C4-2B (cell line): ENCODE results near the gene CTIF.
A peak's percentile ranks its signal among the peaks of the same experiment; 100 is the strongest.

ENCODE experiments used
- H3K27ac ChIP-seq: fragments of 450-650 bp; 2 replicates; pipeline ENCODE4 v1.5.1; 2017
- ZFX ChIP-seq: fragments of 450-650 bp; IDR thresholded peaks from 2 replicates; pipeline ENCODE4 v1.6.1; 2017
- TF ChIP-seq, protein P1 (sequence below): fragments of 450-650 bp; conservative IDR thresholded peaks from 2 replicates; pipeline ENCODE4 v1.5.1; 2017; ENCODE audit warnings: mild to moderate bottlenecking

The CTIF gene

DNA sequence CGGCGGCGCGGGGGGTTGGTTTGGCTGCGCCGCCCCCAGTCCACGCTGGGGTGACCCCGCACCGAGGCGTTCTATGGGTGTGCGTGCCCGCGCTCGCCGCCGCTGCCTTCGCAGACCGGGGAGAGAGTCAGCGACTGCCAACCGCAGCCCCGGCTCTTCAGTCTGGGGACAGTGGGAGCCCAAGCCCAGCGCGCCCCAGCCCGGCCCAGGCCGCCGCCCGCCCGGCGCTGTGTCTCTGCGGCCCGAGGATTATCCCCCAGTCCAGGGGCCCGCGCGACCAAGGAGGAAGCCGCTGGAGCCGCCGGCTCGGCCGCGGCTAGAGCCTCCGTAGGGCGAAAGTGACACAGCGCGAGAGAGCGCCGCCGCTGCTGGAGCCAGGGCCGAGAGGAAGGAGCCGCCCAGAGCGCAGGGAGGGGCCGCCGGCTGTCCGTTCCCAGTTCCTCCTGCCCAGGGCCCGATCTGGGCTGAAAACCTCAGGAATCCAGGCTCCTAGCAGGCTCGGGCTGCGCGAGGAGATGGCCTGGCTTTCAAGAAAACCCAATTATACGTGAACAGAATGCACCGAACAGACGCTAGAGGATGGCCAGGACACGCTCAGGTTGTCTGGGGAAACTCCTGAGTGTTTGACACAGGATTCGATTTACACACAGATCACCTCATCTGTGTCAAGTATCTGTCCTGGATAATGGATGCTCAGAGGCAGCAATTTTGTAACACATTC lies 2.4 kb downstream of the CTIF start:
- H3K27ac ChIP-seq = peak overlapping the region; percentile 41
- TF ChIP-seq, protein P1, sequence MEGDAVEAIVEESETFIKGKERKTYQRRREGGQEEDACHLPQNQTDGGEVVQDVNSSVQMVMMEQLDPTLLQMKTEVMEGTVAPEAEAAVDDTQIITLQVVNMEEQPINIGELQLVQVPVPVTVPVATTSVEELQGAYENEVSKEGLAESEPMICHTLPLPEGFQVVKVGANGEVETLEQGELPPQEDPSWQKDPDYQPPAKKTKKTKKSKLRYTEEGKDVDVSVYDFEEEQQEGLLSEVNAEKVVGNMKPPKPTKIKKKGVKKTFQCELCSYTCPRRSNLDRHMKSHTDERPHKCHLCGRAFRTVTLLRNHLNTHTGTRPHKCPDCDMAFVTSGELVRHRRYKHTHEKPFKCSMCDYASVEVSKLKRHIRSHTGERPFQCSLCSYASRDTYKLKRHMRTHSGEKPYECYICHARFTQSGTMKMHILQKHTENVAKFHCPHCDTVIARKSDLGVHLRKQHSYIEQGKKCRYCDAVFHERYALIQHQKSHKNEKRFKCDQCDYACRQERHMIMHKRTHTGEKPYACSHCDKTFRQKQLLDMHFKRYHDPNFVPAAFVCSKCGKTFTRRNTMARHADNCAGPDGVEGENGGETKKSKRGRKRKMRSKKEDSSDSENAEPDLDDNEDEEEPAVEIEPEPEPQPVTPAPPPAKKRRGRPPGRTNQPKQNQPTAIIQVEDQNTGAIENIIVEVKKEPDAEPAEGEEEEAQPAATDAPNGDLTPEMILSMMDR = no peak
- TF ChIP-seq ZFX = no peak

DNA sequence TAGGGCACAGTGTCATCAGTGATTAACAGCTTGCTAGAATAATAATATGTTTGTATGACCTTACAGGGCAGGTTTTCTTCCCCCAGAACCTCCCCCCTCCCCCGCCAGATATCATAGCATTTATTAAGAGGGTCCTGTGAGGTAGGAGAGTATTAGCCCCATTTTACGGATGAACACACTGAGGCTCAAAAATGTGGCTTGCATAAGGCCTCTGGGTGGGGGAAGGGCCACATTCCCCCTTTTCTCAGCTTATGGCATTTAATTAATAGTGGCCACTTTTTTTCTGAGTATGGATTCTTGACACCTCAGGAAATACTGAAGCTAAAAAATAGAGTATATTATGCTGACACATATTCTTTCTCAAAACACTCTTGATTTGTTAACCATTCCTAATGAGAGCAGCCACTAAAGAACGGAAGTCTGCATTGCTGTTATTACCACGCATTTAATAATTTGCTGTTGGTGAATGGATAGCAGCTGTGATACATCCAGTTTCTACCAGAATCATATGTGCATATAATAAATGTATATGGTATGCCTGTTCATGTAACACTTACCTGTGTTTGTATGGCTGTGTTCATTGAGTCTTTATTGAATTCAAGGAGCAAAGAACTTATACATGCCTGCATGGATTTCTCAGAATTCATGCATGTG lies 3.0 kb downstream of the CTIF start:
- no peak for TF ChIP-seq ZFX
- no peak overlapping the region for H3K27ac ChIP-seq

GRCh38 chr18:48542513-48543181 lies 3.8 kb downstream of the CTIF start:
- TF ChIP-seq, protein P1 = no peak
- no peak for TF ChIP-seq ZFX
- no peak overlapping the region for H3K27ac ChIP-seq

DNA sequence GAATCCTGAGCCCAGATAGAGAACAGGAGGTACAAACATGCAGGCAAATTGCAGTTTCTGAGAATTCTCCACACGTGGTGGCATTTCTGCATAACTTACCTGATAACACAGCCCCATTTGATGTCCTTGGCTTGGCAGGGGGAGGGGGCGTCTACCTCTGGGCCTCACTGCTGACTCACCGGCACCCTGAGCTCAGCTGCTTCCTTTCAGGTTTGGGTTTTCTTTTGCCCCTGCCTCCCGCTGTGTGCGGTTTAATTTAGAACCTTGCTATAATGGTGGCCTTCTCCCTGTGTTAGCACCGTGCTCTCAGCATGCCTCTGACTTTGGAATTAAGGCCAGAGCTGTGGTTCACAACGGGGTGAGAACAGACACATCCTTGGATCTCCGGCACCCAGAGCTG lies 4.4 kb downstream of the CTIF start:
- H3K27ac ChIP-seq = no peak overlapping the region
- TF ChIP-seq ZFX = no peak
- TF ChIP-seq, protein P1 = no peak

DNA sequence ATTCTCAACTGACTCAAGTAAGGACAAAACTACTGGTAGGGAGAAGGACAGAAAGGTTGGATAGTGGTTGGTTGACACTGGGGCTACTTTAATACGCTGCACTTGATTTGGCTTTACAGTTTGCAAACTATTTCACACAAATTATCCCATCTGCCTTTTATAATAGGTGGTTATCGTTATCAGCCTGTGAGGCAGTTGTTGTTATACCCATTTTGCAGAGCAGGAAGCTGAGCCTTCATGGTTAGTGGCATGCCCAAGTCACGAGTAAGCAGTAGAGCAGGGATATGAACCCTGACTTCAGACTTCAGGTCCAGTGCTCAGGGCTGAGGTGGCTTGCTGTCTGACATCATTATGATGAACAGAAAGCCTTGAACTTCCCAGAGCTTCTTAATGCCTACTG lies 5.3 kb downstream of the CTIF start:
- no peak overlapping the region for H3K27ac ChIP-seq
- no peak for TF ChIP-seq ZFX

GRCh38 chr18:48544661-48545415 lies 6.0 kb downstream of the CTIF start:
- TF ChIP-seq, protein P1 = no peak
- TF ChIP-seq ZFX = no peak
- H3K27ac ChIP-seq = no peak overlapping the region

GRCh38 chr18:48545757-48546321 lies 7.0 kb downstream of the CTIF start:
- no peak for TF ChIP-seq ZFX
- TF ChIP-seq, protein P1 = no peak
- no peak overlapping the region for H3K27ac ChIP-seq
